Kidney tubule cell (primary cell): ENCODE data around the gene PLXNA4.
A peak's percentile ranks its signal among the peaks of the same experiment; 100 is the strongest.

Experiments used
- DNase-seq: peaks from one replicate; pipeline ENCODE4 v3.0.0-alpha.2; 2018; ENCODE audit warnings: low spot score

The PLXNA4 gene

GRCh38 chr7:132137681-132138080, 438.6 kb downstream of the PLXNA4 start:
- no peak for DNase-seq

- peak; percentile 46 for DNase-seq
Measured at GRCh38 chr7:132135746-132136385, 440.4 kb downstream of the PLXNA4 start.

- no peak for DNase-seq
Measured at GRCh38 chr7:132134814-132135445, 441.3 kb downstream of the PLXNA4 start.

GRCh38 chr7:132133501-132133900, 442.8 kb downstream of the PLXNA4 start:
- DNase-seq, result no peak

GRCh38 chr7:132131196-132131595, 445.1 kb downstream of the PLXNA4 start:
- peak; percentile 15 for DNase-seq

- DNase-seq, result peak; percentile 91
Measured at GRCh38 chr7:132130497-132130896, 445.8 kb downstream of the PLXNA4 start.

GRCh38 chr7:132125872-132126595, 450.2 kb downstream of the PLXNA4 start:
- DNase-seq, result no peak

GRCh38 chr7:132125096-132125495, 451.2 kb downstream of the PLXNA4 start:
- peak; percentile 25 for DNase-seq

GRCh38 chr7:132124575-132124974, 451.7 kb downstream of the PLXNA4 start:
- no peak for DNase-seq

- no peak for DNase-seq
Measured at GRCh38 chr7:132123773-132124172, 452.5 kb downstream of the PLXNA4 start.

GRCh38 chr7:132122901-132123300, 453.4 kb downstream of the PLXNA4 start:
- no peak for DNase-seq

- DNase-seq, result no peak
Measured at GRCh38 chr7:132121987-132122386, 454.3 kb downstream of the PLXNA4 start.

GRCh38 chr7:132118641-132119040, 457.6 kb downstream of the PLXNA4 start:
- DNase-seq, result no peak

- DNase-seq, result no peak
Measured at GRCh38 chr7:132117636-132118035, 458.6 kb downstream of the PLXNA4 start.

- peak; percentile 84 for DNase-seq
Measured at GRCh38 chr7:132117181-132117580, 459.1 kb downstream of the PLXNA4 start.

GRCh38 chr7:132116369-132116768, 459.9 kb downstream of the PLXNA4 start:
- peak; percentile 62 for DNase-seq

GRCh38 chr7:132115758-132116157, 460.5 kb downstream of the PLXNA4 start:
- DNase-seq, result no peak

- no peak for DNase-seq
Measured at GRCh38 chr7:132115028-132115427, 461.2 kb downstream of the PLXNA4 start.

- no peak for DNase-seq
Measured at GRCh38 chr7:132114411-132114810, 461.9 kb downstream of the PLXNA4 start.

GRCh38 chr7:132113536-132114371, 462.5 kb downstream of the PLXNA4 start:
- no peak for DNase-seq

GRCh38 chr7:132112657-132113056, 463.6 kb downstream of the PLXNA4 start:
- no peak for DNase-seq

- no peak for DNase-seq
Measured at GRCh38 chr7:132112106-132112505, 464.2 kb downstream of the PLXNA4 start.
